H9 (cell line): ENCODE measurements around the gene GRID2. TPM values are rescaled to one million over a fixed set of nuclear protein-coding genes. Genes with fewer than 3 reads are reported as not detected.

Source experiments
- DNase-seq: peaks from one replicate; pipeline ENCODE4 v3.0.0-alpha.2; 2017
- H2AFZ ChIP-seq: one replicate; pipeline ENCODE4 v1.6.1; 2013; ENCODE audit warnings: mild to moderate bottlenecking, low read length, control low read depth, moderate library complexity
- H2AK5ac ChIP-seq: 2 replicates; pipeline ENCODE4 v1.6.1; 2013; ENCODE audit warnings: low read length, control low read depth, mixed read lengths; ENCODE audit not compliant: insufficient read length
- H2BK120ac ChIP-seq: one replicate; pipeline ENCODE4 v1.6.1; 2013; ENCODE audit warnings: low read depth, mild to moderate bottlenecking, low read length, control low read depth, inconsistent platforms; ENCODE audit not compliant: poor library complexity, severe bottlenecking
- H2BK12ac ChIP-seq: 2 replicates; pipeline ENCODE4 v1.6.1; 2013; ENCODE audit warnings: low read length, control low read depth, mixed read lengths, low read depth; ENCODE audit not compliant: insufficient read length
- H2BK15ac ChIP-seq: 2 replicates; pipeline ENCODE4 v1.6.1; 2013; ENCODE audit warnings: low read depth, low read length, control low read depth
- H2BK20ac ChIP-seq: one replicate; pipeline ENCODE4 v1.6.1; 2013; ENCODE audit warnings: low read depth, mild to moderate bottlenecking, low read length, control low read depth, inconsistent platforms; ENCODE audit not compliant: poor library complexity, severe bottlenecking
- H2BK5ac ChIP-seq: 2 replicates; pipeline ENCODE4 v1.6.1; 2013; ENCODE audit warnings: low read length, control low read depth, mixed read lengths; ENCODE audit not compliant: insufficient read length
- H3K14ac ChIP-seq: 2 replicates; pipeline ENCODE4 v1.6.1; 2013; ENCODE audit warnings: low read length, control low read depth; ENCODE audit not compliant: insufficient read depth
- H3K18ac ChIP-seq: 2 replicates; pipeline ENCODE4 v1.6.1; 2013; ENCODE audit warnings: low read depth, mild to moderate bottlenecking, mixed read lengths, low read length, control low read depth; ENCODE audit not compliant: insufficient read length
- H3K23ac ChIP-seq: 2 replicates; pipeline ENCODE4 v1.6.1; 2013; ENCODE audit warnings: low read length, control low read depth, mixed read lengths, low read depth; ENCODE audit not compliant: insufficient read length
- H3K23me2 ChIP-seq: 2 replicates; pipeline ENCODE4 v1.6.1; 2013; ENCODE audit warnings: low read depth, mild to moderate bottlenecking, mixed read lengths, low read length, control low read depth; ENCODE audit not compliant: insufficient read length, poor library complexity, severe bottlenecking
- H3K27ac ChIP-seq: 2 replicates; pipeline ENCODE4 v1.5.1; 2013; ENCODE audit warnings: low read length, control low read depth, mixed read lengths, low read depth; ENCODE audit not compliant: insufficient read length
- H3K27me3 ChIP-seq: 2 replicates; pipeline ENCODE4 v1.6.1; 2013; ENCODE audit warnings: low read length, control low read depth, inconsistent platforms; ENCODE audit not compliant: insufficient read depth
- H3K4ac ChIP-seq: 2 replicates; pipeline ENCODE4 v1.6.1; 2013; ENCODE audit warnings: low read depth, mild to moderate bottlenecking, control low read depth, inconsistent platforms, low read length, moderate library complexity
- H3K4me1 ChIP-seq: 2 replicates; pipeline ENCODE4 v1.6.1; 2013; ENCODE audit warnings: low read length, control low read depth, inconsistent platforms; ENCODE audit not compliant: insufficient read depth
- H3K4me2 ChIP-seq: 2 replicates; pipeline ENCODE4 v1.6.1; 2013; ENCODE audit warnings: low read length, control low read depth, mixed read lengths; ENCODE audit not compliant: insufficient read length, insufficient read depth
- H3K56ac ChIP-seq: 2 replicates; pipeline ENCODE4 v1.6.1; 2013; ENCODE audit warnings: low read depth, mild to moderate bottlenecking, mixed read lengths, low read length, control low read depth; ENCODE audit not compliant: insufficient read length
- H3K79me1 ChIP-seq: 2 replicates; pipeline ENCODE4 v1.6.1; 2013; ENCODE audit warnings: low read depth, mild to moderate bottlenecking, moderate library complexity, low read length, control low read depth, inconsistent platforms; ENCODE audit not compliant: insufficient read depth, poor library complexity, severe bottlenecking
- H3K79me2 ChIP-seq: 2 replicates; pipeline ENCODE4 v1.6.1; 2013; ENCODE audit warnings: low read length, control low read depth, inconsistent platforms; ENCODE audit not compliant: insufficient read depth
- H3K9ac ChIP-seq: 2 replicates; pipeline ENCODE4 v1.6.1; 2013; ENCODE audit warnings: low read length, control low read depth, mixed read lengths; ENCODE audit not compliant: insufficient read length; ENCODE audit errors: extremely low read depth
- H3K9me3 ChIP-seq: one replicate; pipeline ENCODE4 v1.6.1; 2013; ENCODE audit warnings: low read depth, low read length, inconsistent platforms; ENCODE audit not compliant: control insufficient read depth
- H3T11ph ChIP-seq: one replicate; pipeline ENCODE4 v1.6.1; 2013; ENCODE audit warnings: mild to moderate bottlenecking, low read length, control low read depth, inconsistent platforms
- H4K20me1 ChIP-seq: one replicate; pipeline ENCODE4 v1.6.1; 2013; ENCODE audit not compliant: control insufficient read depth, insufficient read length, insufficient read depth
- H4K5ac ChIP-seq: 2 replicates; pipeline ENCODE4 v1.6.1; 2013; ENCODE audit warnings: low read depth, mild to moderate bottlenecking, mixed read lengths, low read length, control low read depth; ENCODE audit not compliant: insufficient read length
- H4K8ac ChIP-seq: replicated peaks from 2 replicates; pipeline ENCODE4 v1.6.1; 2013; ENCODE audit warnings: low read length, control low read depth, mixed read lengths, low read depth; ENCODE audit not compliant: insufficient read length
- H4K91ac ChIP-seq: 2 replicates; pipeline ENCODE4 v1.6.1; 2013; ENCODE audit warnings: low read depth, mild to moderate bottlenecking, moderate library complexity, mixed read lengths, low read length, control low read depth; ENCODE audit not compliant: insufficient read length
- H3K27ac Mint-ChIP-seq, 3 experiments: 2 replicates in 2 of 3; 3 replicates in 1 of 3; pipeline ENCODE4 v1.8.0; 2020 to 2021; ENCODE audit warnings: mixed read lengths in 3 of 3, mild to moderate bottlenecking in 1 of 3, moderate library complexity in 1 of 3
- H3K27me3 Mint-ChIP-seq: 2 replicates; pipeline ENCODE4 v1.8.0; 2021; ENCODE audit warnings: low read depth, mild to moderate bottlenecking, moderate library complexity, mixed read lengths
- H3K36me3 Mint-ChIP-seq, 3 experiments: 2 replicates in 2 of 3; 3 replicates in 1 of 3; pipeline ENCODE4 v1.8.0; 2020 to 2021; ENCODE audit warnings: low read depth in 3 of 3, mixed read lengths in 3 of 3; ENCODE audit not compliant: insufficient read depth in 1 of 3
- H3K4me1 Mint-ChIP-seq, 2 experiments: 2 replicates each; pipeline ENCODE4 v1.8.0; 2020; ENCODE audit warnings: mixed read lengths in 2 of 2
- H3K4me3 Mint-ChIP-seq, 2 experiments: 2 replicates in 1 of 2; 3 replicates in 1 of 2; pipeline ENCODE4 v1.8.0; 2020 to 2021; ENCODE audit warnings: mild to moderate bottlenecking in 2 of 2, mixed read lengths in 2 of 2, moderate library complexity in 1 of 2
- H3K9me3 Mint-ChIP-seq, 2 experiments: 2 replicates in 1 of 2; 3 replicates in 1 of 2; pipeline ENCODE4 v1.8.0; 2020; ENCODE audit warnings: mild to moderate bottlenecking in 2 of 2, mixed read lengths in 2 of 2, moderate library complexity in 1 of 2
- WGBS: extraction: QIAGEN DNeasy Blood & Tissue Kit; methylation state at CpG from one replicate; pipeline ENCODE4 v1.1.7; 2013; ENCODE audit warnings: missing lambda C conversion rate, low lambda C conversion rate, mixed read lengths; ENCODE audit not compliant: insufficient read length; ENCODE audit errors: extremely low coverage; 5-methylcytosine and 5-hydroxymethylcytosine counted together
- total RNA-seq: library from RNA; stranded (reverse); gene quantifications from 2 replicates; pipeline ENCODE4 v1.2.1, GENCODE V29; 2021
- TF ChIP-seq, protein P1 (sequence below): fragments of 200-600 bp; sonication (generic); conservative IDR thresholded peaks from 3 replicates; pipeline ENCODE4 v1.8.0; 2021; ENCODE audit warnings: antibody characterized with exemption, mild to moderate bottlenecking

The GRID2 gene
- total RNA-seq, 1 experiment from 2014 or later = 21.8 TPM

- Histone ChIP-seq H3K9ac (no peak overlapping the region), H3K4ac (no peak overlapping the region), H2AFZ (no peak overlapping the region), H3K18ac (no peak overlapping the region), H3K14ac (no peak overlapping the region), H3K27me3 (no peaks in the 10 kb centered on the region), H3K4me1 (peaks cover 4% of the 10 kb centered on the region), H3K27ac (no peak overlapping the region), H2BK120ac (no peak overlapping the region), H4K5ac (no peak overlapping the region), H2AK5ac (no peak overlapping the region), H4K20me1 (no peaks in the 10 kb centered on the region), H2BK5ac (no peak overlapping the region), H2BK15ac (no peak overlapping the region), H3K23me2 (no peaks in the 10 kb centered on the region), H3K79me1 (no peaks in the 10 kb centered on the region), H4K8ac (no peak overlapping the region), H3K56ac (no peak overlapping the region), H3K9me3 (no peaks in the 10 kb centered on the region), H3K79me2 (no peaks in the 10 kb centered on the region), H2BK12ac (no peak overlapping the region), H4K91ac (no peak overlapping the region), H3K23ac (no peak overlapping the region), H3K4me2 (no peak overlapping the region), H3T11ph (no peak overlapping the region), H2BK20ac (no peak overlapping the region)
- Mint-ChIP-seq H3K9me3 (no peaks in the 10 kb centered on the region), H3K27ac (peak overlapping the region in 2 of 3 experiments; percentile 60 to 68; a peak in 2 of 7 replicates), H3K36me3 (no peaks in the 10 kb centered on the region), H3K27me3 (no peaks in the 10 kb centered on the region), H3K4me3 (no peak overlapping the region), H3K4me1 (peaks cover 0 to 2% of the 10 kb centered on the region in 2 experiments; a peak in 2 of 4 replicates)
- DNase-seq = no peak
- WGBS = no CpG with 5 or more reads among the region's 2 CpGs
- TF ChIP-seq, protein P1, sequence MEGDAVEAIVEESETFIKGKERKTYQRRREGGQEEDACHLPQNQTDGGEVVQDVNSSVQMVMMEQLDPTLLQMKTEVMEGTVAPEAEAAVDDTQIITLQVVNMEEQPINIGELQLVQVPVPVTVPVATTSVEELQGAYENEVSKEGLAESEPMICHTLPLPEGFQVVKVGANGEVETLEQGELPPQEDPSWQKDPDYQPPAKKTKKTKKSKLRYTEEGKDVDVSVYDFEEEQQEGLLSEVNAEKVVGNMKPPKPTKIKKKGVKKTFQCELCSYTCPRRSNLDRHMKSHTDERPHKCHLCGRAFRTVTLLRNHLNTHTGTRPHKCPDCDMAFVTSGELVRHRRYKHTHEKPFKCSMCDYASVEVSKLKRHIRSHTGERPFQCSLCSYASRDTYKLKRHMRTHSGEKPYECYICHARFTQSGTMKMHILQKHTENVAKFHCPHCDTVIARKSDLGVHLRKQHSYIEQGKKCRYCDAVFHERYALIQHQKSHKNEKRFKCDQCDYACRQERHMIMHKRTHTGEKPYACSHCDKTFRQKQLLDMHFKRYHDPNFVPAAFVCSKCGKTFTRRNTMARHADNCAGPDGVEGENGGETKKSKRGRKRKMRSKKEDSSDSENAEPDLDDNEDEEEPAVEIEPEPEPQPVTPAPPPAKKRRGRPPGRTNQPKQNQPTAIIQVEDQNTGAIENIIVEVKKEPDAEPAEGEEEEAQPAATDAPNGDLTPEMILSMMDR = no peak
These were observed 354.6 kb downstream of the GRID2 start for GRCh38 chr4:92658318-92658717.
